T-helper 9 cell (primary cell): ENCODE data around the gene CA6.
"Not testable (repeated sequence)": the region's sequence is repeated elsewhere in the genome, so short reads cannot be mapped to it uniquely, and the experiment has no call there.

Experiments
- DNase-seq: peaks from one replicate; pipeline ENCODE4 v3.0.0-alpha.2; 2020

CA6 gene

DNA sequence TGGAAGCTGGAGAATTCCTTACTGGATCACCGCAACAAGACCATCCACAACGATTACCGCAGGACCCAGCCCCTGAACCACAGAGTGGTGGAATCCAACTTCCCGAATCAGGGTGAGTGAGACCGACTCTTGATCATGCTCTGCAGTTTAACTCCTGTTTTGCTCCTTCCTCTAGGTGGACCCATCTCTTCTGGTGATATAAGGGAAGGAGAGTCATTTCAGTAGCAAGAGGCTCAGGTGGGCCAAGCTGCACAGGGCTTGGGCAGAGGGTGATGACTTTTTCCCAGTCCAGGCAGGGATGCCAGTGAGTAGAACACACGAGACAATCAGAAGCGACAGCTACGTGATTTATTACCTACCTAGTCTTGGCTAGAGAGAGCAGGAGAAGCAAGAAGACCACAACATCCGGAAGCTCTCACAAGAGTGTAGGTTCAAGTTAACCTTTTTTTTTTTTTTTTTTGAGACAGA, 25.2 kb downstream of the CA6 start:
- DNase-seq: no peak

DNA sequence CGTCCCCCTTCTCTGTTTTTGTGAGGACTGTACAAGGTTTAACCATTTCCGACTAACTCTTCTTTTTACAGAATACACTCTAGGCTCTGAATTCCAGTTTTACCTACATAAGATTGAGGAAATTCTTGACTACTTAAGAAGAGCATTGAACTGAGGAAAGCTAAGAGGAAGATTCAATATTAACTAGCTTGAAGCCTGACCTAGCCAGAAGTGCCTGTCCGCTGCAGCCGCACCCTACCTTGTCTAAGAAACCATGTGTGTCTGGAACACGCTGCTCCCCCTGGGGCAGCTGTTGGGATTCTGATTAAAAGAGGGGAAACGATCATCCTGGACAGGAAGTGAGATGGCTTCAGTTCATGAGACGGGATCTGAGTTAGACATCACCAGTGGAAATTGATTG, 28.9 kb downstream of the CA6 start:
- no peak for DNase-seq

DNA sequence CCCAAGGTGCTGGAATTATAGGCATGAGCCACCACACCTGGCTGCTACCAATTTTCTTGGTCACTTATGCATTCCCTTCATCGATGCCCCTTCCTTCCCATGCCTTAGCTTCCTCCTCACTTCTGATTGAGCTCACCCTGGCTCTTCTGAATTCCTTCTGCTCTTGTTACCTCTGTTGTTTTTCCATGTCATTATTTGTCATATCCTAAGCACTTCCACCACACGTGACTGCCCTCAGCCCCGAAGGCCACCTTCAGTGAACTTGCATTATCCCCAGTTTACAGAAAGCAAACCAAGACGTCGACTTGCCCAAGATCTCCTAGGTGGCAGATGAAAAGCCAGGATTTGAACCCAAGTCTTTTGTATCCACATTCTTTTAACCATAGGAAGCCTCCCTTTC, 30.7 kb downstream of the CA6 start:
- DNase-seq: no peak

DNA sequence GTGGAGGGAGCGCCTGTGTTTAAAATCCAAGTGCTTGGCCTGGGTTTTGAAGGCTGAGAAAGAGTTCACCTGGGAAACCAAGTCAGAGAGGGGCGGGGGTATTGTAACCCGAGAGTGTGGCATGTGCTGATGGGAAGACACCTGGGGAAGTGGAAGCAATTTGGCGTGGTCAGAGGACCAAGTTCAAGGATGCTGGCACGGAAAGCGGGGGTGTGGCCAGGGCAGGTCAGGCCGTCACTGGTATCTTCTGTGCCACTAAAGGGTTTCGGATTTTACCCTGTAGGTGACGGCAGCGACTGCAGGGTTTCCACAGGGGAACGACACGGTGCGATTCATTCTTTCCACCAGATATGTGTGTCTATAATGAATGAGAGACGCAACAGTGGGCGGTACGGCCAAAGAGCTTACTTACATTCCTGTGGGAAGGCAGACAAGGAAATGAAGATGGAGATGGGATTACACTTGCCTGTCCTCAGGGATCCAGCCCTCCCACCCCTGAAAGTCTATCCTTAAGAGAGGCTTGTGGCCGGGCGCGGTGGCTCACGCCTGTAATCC, 31.3 kb downstream of the CA6 start:
- DNase-seq: no peak

DNA sequence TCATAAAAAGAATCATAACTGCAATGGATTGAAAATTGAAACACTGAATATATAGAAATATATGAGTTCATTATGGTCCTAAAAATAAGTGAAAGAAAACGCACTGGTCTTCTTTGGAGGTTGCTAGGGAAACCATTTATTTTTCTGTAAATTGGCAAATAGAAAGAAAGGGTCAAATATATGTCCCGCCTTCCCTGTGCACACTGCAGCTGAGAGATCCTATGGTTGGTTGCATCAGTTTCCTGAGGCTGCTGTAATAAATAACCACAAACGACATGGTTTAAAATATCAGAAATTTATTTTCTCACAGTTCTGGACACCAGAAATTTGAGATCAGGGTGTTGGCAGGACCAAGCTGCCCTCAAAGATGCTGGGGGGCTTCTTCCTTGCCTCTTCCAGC, 35.0 kb downstream of the CA6 start:
- DNase-seq: no peak

DNA sequence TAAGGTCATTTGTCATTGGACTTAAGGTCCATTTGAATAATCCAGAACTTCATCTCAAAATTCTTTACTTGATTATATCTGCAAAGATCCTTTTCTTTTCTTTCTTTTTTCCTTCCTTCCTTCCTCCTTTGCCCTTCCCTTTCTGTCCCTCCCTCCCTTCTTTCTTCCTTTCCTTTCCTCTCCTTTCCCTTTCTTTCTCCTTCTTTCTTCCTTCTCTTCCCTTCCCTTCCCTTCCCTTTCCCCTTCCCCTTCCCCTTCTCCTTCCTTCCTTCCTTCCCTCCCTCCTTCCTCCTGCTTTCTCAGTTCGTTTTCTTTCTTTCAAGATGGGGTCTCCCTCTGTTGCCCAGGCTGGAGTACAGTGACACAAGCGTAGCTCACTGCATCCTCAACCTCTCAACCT, 35.5 kb downstream of the CA6 start:
- no peak for DNase-seq

DNA sequence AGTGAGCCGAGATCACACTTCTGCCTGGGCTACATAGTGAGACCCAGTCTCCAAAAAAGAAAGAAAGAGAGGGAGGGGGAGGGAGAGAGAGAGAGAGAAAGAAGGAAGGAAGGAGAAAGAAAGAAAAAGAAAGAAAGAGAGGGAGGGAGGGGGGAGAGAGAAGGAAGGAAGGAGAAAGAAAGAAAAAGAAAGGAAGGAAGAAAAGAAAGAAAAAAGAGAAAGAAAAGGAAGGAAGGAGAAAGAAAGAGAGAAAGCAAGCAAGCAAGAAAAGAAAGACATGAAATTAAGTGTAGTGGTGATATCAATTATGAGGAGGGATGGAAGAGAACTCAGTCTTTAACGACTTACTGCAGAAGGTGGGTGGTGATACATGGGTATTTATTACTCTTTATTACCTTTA, 38.5 kb downstream of the CA6 start:
- no peak for DNase-seq

DNA sequence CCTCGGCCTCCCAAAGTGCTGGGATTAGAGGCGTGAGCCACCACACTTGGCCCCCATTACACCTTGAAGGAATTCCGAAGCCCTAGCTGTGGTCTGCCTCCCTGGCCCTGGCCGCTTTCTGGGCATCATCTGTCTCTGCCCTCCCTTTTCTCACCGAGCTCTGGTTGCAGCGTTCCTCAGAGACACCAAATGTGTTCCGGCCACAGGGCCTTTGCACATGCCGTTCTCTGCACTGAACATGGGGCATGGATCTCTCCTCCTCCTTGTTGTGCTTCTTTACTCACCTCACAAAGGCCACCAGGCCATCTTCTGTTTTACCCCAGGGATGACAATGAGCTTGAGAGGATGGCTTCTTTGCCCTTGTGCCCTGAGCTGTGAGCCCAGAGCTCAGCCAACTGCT, 39.3 kb downstream of the CA6 start:
- no peak for DNase-seq

DNA sequence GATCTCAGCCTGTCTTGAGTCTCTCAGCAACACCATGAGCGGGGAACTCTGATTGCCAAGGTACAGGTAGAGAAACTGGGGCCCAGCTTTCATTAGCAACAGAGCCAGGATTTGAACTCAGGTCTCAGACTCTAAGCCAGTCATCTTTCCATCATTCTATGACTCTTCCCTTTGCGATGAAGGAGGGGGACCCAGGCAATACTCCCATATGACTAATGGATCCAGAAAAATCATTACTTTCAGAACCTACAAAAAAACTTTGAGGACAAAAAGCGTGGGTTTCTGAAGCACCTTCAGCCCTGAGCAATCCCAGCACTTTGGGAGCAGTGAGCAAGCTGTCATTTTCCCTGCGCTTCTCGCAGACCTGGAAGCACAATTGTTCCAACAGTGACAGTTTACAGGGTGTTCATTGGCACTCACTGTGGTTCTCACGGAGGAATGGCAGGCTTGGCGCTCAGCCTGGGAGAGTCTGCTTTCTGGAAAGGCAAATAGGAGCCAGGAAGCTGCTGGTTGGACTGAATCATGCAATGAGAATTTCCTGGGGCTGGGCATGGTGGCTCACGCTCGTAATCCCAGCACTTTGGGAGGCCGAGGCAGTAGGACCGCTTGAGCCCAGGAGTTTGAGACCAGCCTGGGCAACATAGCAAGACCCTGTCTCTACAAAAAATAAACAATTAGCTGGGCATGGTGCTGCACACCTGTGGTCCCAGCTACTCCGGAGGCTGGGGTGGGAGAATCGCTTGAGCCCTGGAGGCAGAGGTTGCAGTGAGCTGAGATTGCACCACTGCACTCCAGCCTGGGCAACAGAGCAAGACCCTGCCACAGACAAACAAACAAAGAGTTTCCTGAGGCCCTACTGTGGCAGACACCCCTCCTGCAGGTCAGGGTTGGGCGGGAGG, 40.5 kb downstream of the CA6 start:
- DNase-seq: no peak

DNA sequence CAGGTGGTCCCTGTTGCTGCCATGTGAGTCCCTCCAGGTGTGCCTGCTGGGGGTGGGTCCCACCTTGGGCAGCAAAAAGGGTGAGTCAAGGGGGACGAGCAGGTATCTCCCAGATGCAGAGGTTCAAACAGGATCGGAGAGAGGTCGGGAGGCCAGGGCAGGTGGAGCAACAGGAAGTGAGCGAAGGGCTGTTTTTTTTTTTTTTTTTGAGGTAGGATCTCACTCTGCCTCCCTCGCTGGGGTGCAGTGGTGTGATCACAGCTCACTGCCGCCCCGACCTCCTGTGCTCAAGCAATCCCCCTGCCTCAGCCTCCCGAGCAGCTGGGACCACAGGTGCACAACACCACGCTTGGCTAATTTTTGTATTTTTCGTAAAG, 41.1 kb downstream of the CA6 start:
- DNase-seq: no peak

DNA sequence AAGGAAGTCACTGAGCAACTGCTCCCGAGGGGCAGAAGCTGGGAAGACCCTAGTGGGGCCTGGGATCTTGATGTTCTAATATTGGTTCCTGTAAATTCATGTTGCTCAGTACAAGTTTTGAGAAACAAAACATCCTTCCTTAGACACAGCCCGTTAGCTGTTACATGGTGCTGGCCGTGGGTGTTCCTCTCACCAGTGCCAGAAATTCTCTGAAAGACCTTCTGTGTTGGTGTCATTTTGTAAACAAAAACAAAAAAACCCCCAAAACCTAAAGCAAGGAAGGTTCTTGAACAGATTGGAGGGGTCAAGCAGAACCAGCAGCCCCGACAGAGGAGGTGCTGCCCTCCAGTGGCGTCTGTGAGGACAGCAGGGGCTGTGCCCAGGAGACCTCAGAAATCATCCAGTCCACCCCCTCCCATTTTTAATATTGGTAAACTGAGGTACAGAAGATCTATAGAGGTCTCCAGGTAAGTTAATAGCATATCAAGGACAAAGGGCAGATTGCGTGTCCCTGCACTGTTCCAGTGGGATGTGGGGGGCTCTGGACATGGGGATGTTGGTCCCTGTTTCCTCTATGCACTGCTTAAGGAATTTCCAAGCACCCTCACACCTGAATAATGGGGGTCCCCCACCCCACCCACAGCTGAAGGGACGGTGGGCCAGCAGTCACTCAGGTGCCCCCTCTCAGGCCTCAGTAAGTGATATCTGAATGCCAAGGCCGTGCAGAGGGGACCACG, 42.4 kb downstream of the CA6 start:
- peak; percentile 64 for DNase-seq

DNA sequence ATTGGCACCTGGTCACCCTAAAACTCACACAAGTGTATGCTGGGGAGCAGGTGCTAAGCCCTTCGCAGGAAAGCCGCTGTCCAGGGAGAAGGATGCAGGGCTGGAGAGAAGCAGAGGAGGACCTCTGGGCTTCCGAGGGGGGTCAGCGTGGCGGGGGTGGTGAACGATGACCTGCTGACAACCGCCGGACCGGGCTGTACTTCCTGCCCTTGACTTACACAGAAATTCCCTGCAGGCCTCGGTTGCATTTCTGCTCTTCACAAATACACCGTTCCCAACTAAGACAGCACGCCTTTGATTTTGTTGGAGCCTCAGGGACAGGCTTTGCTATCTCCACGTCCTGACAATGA, 42.9 kb downstream of the CA6 start:
- no peak for DNase-seq

DNA sequence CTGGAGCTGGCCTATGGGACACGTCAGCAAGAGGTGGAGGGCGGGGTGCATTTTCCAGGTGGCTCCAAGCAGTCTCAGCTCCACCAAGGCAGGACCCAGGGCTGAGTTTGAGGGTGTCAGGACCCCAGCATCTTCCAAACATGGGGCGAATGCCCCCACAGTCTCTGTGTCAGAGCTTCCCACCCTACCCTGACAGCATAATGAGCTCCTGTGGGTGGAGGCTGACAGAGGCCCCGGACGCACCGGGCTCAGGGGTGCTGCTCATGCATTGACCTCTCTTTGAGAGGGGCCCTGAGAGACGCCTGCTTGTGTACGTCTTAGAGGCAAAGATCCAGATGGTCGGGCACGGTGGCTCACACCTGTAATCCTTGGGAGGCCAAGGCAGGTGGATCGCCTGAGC, 43.4 kb downstream of the CA6 start:
- DNase-seq: no peak

DNA sequence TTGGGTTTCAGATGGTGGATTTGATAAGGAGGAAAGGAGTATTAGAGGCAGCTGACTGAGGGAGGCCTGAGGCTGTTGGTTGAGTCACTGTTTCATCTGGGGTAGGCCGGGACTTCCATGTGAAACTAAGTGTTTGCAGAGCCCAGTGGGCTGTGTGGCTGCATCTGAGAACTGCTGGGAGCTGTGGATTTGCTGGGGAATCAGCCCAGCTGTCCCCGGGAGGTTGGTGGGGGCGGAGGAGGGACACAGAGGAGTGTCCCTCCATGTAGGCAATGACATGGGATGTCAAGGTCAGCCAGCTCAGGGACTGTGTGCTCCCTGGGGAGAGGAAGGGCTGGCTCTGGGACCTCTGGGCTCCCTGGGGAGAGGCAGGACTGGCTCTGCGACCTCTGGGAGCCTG, 44.2 kb downstream of the CA6 start:
- DNase-seq: no peak

DNA sequence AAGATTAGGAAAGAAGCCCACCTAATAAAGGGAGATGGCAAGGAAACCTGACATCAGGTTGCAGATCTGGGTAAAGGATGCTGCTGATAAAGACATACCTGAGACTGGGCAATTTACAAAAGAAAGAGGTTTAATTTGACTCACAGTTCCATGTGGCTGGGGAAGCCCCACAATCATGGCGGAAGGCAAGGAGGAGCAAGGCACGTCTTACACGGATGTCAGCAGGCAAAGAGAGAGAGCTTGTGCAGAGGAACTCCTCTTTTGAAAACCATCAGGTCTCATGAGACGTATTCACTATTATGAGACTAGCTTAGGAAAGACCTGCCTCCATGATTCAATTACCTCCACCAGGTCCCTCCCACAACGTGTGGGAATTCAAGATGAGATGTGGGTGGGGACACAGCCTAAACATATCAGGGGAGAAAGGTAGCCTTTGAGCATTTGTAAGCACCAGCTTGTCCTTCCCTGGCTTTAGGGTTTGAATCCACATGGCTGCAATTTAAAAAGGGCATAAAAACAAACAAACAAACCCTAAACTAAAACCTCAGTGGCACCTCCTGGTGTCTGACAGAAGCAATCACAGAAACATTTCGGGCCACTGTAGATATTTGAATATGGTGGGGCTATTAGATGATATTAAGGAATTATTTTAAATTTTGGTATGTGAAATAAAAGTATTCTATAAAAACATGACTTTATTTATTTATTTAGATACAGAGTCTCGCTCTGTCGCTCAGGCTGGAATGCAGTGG, 47.4 kb downstream of the CA6 start:
- DNase-seq: no peak

DNA sequence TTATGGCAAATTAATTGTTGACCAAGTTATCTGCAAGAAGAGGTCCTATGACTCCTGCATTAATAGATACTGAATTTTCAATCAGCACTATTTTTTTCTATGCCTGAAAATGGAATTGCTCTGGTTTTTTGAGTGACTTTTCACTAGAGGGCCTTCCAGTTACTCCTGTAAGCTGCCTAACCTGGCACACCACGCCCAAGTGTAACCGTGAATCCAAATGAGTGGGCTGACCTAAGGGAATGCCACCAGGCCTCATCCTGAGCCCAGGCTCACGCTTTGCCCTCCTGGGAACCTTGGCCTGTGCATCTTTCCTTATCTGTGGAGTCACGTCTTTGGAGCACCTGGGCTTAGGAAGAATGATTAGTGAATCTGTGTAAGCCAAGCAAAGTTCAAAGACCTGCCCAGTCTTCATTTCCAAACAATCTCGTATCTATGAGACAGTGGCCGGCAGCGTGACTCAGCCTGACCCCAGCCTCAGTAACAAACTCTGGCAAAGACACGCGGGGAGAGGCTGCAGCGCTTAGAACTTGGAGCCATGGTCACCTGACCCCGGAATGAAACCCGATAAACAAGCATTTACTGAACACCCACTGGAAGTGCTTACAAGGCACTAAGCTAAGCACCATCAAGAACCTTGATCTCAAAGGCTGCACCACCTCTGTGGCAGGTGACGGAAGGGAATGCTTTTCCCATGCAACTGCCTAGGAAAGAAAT, 48.5 kb downstream of the CA6 start:
- not testable (repeated sequence) for DNase-seq

DNA sequence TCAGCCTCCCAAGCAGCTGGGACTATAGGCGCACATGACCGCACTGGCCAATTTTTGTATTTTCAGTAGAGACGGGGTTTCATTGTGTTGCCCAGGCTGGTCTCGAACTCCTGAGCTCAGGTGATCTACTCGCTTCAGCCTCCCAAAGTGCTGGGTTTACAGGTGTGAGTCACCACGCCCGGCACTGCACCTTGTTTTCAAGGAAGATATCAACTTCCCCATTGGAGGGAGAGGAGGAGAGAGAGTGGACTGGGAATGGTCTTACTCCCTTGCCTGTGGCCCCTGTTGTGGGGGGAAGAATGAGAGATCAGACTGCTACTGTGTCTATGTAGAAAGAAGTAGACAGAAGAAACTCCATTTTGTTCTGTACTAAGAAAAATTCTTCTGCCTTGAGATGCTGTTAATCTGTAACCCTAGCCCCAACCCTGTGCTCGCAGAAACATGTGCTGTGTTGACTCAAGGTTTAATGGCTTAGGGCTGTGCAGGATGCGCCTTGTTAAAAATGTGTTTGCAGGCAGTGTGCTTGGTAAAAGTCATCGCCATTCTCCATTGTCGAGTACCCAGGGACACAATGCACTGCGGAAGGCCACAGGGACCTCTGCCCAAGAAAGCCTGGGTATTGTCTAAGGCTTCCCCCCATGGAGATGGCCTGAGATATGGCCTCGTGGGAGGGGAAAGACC, 56.0 kb downstream of the CA6 start:
- not testable (repeated sequence) for DNase-seq

DNA sequence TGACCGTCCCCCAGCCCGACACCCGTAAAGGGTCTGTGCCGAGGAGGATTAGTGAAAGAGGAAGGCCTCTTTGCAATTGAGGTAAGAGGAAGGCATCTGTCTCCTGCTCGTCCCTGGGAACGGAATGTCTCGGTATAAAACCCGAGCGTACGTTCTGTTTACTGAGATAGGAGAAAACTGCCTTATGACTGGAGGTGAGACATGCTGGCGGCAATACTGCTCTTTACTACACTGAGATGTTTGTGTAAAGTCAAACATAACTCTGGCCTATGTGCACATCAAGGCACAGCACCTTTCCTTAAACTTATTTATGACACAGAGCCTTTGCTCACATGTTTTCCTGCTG, 56.5 kb downstream of the CA6 start:
- DNase-seq: not testable (repeated sequence)

DNA sequence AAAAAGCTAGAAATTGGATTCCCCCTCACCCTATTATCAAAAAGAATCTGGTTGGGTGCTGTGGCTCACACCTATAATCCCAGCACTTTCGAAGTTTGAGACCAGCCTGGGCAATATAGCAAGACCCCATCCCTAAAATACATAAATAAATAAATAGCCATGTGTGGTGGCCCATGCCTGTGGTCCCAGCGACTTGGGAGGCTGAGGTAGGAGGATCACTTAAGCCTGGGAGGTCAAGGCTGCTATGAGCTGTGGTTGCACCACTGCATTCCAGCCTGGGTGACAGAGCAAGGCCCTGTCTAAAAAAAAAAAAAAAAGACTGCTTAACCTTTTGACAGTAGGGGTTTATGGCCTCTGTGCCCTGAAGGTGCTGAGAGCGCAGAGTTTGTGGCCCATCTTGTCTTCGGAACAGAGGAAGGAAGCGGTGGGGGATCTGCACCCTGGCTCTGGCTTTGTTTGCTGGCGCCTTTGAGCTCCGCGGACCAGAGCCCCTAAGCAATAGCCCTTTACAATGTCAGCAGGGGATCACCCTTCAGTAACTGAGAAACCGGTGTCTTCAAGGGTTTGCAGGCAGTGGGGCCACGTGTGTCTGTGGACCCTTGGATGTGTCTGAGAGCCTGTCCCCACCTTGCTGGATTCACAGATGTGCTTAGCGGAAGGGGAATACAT, 58.5 kb downstream of the CA6 start:
- no peak for DNase-seq

DNA sequence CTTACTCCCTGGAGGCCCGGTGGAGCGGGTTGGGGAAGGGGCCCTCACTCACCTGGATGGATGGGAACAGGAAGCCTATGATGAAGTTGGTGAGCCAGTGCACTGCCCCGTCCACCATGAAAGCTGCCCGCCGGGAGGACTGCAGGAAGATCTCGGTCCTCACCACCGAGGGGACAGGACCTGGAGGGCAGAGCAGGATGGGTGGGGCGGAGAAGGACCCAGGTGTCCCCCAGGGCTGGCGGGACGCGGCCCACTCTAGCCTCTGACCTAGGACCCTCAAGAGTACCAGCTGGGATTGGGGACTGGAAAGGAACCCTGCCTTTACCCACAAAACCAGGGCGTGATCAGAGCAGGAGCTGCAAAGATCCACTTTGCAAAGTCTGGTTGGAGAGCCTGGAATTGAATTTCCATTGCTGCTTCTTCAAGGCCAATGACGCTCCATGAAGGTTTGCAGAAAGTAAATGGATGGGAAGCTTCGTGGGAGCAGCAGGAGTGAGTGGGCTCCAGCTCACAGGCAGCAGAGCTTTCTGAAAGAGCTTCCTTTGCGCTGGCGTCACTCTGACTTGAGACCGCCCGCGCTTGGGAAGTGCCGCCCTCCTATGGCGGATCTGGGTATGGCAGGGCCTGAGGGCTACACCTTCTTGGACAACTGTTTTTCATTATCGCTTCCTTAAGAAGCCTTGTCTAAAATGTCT, 59.2 kb downstream of the CA6 start:
- DNase-seq: peak; percentile 76

DNA sequence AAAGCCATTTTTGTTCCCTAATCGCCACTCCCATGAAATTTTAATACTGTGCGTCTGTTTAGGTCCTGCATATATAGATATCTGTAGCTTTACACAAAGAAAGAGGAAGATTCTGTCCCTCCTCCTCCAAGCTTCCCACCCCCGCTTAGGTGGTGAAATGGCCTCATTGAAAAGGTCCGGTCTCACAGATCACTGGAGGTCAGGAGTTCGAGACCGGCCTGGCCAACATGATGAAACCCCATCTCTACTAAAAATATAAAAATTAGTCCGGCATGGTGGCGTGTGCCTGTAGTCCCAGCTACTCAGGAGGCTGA, 59.7 kb downstream of the CA6 start:
- DNase-seq: no peak
